Measurements from ENCODE around the gene EXOG. TPM values are rescaled to one million over a fixed set of nuclear protein-coding genes. Genes with fewer than 3 reads are reported as not detected.
A peak's percentile ranks its signal among the peaks of the same experiment; 100 is the strongest.

The EXOG gene
- total RNA-seq (10 to 100 TPM; 17.7 to 19.0 TPM), polyA plus RNA-seq (8.7 TPM)

GRCh38 chr3:38496131-38496910 lies at the start of gene EXOG:
EXOG (plus strand) TSS chr3:38496340; CDS start chr3:38496368, 28 bp downstream.
- peak; percentile 85 to 96 (median 94) for DNase-seq
- Mint-ChIP-seq H3K27me3 (no peaks in the 10 kb centered on the region), H3K36me3 (peaks cover 0 to 28% (median 0%) of the 10 kb centered on the region in 3 donors), H3K9me3 (no peaks in the 10 kb centered on the region), H3K4me1 (peaks cover 18 to 33% (median 30%) of the 10 kb centered on the region in 3 donors), H3K27ac (peak within 1 kb of the TSS; percentile 71 to 98 (median 90)), H3K4me3 (peak within 1 kb of the TSS; percentile 95 to 99 (median 97))
- peak within 1 kb of the TSS; percentile 87 for H3K4me3 ChIP-seq (ENCODE audit: low read length)
- no peaks in the 10 kb centered on the region for H3K36me3 ChIP-seq (ENCODE audit: insufficient read depth, low read length)
- ChIA-PET CTCF (interaction anchor here (0.7 to 4.1 kb wide), 18 partner anchors 10 to 554 kb away, joined by 3 to 37 read pairs (median 4); partner anchors contain the start of genes ACAA1, OXSR1 and XYLB), POLR2A (interaction anchor here (0.5 to 1.2 kb wide), 5 partner anchors 23 to 347 kb away, joined by 3 to 4 read pairs (median 3); no protein-coding TSS in a partner anchor)
- no peaks in the 10 kb centered on the region for H3K9me3 ChIP-seq (ENCODE audit: low read length)
- no peaks in the 10 kb centered on the region for H3K27me3 ChIP-seq (ENCODE audit: insufficient read depth, low read length, poor library complexity, severe bottlenecking)
- H3K4me1 ChIP-seq (ENCODE audit: insufficient read depth, low read length): peaks cover 10% of the 10 kb centered on the region
- peak within 1 kb of the TSS; percentile 49 for H3K27ac ChIP-seq (ENCODE audit: low read depth, low read length)

- Mint-ChIP-seq H3K27ac (no peak overlapping the region), H3K4me1 (no peaks in the 10 kb centered on the region), H3K9me3 (no peaks in the 10 kb centered on the region), H3K27me3 (peaks cover 9 to 12% of the 10 kb centered on the region in 2 donors), H3K4me3 (no peak overlapping the region), H3K36me3 (peaks cover 0 to 9% (median 0%) of the 10 kb centered on the region in 3 donors)
- POLR2A ChIA-PET: no interaction called here
- Histone ChIP-seq H3K36me3 (ENCODE audit: insufficient read depth, low read length) (no peaks in the 10 kb centered on the region), H3K27ac (ENCODE audit: low read depth, low read length) (no peak overlapping the region), H3K27me3 (ENCODE audit: insufficient read depth, low read length, poor library complexity, severe bottlenecking) (no peaks in the 10 kb centered on the region), H3K4me3 (ENCODE audit: low read length) (no peak overlapping the region), H3K4me1 (ENCODE audit: insufficient read depth, low read length) (no peaks in the 10 kb centered on the region), H3K9me3 (ENCODE audit: low read length) (no peaks in the 10 kb centered on the region)
- no peak for DNase-seq
- CTCF ChIA-PET: no interaction called here
Observed at GRCh38 chr3:38446812-38447211, 49.3 kb upstream of the EXOG start.

GRCh38 chr3:38450853-38451252 lies 45.3 kb upstream of the EXOG start:
- no peaks in the 10 kb centered on the region for H3K9me3 ChIP-seq (ENCODE audit: low read length)
- Mint-ChIP-seq H3K36me3 (peaks cover 0 to 5% (median 4%) of the 10 kb centered on the region in 3 donors), H3K27ac (peak overlapping the region in 1 of 8 donors; percentile 12), H3K4me1 (peaks cover 9 to 18% (median 14%) of the 10 kb centered on the region in 3 donors), H3K4me3 (peak overlapping the region in 2 of 7 donors; percentile 47 to 63), H3K27me3 (peaks cover 16 to 20% of the 10 kb centered on the region in 2 donors), H3K9me3 (no peaks in the 10 kb centered on the region)
- H3K4me3 ChIP-seq (ENCODE audit: low read length): no peak overlapping the region
- ChIA-PET CTCF (no interaction called here), POLR2A (interaction anchor here (0.5 kb wide), 1 partner anchor 8 kb away, joined by 6 read pairs; no protein-coding TSS in a partner anchor)
- H3K4me1 ChIP-seq (ENCODE audit: insufficient read depth, low read length): peaks cover 7% of the 10 kb centered on the region
- no peaks in the 10 kb centered on the region for H3K27me3 ChIP-seq (ENCODE audit: insufficient read depth, low read length, poor library complexity, severe bottlenecking)
- H3K27ac ChIP-seq (ENCODE audit: low read depth, low read length): no peak overlapping the region
- H3K36me3 ChIP-seq (ENCODE audit: insufficient read depth, low read length): no peaks in the 10 kb centered on the region
- DNase-seq: no peak

GRCh38 chr3:38453075-38453912 lies 42.8 kb upstream of the EXOG start, which contains the start of gene ACVR2B:
ACVR2B (plus strand) TSS chr3:38453890; CDS start chr3:38454323, 433 bp downstream.
- Mint-ChIP-seq H3K4me3 (peak within 1 kb of the TSS; percentile 91 to 97 (median 96)), H3K4me1 (peaks cover 13 to 32% (median 14%) of the 10 kb centered on the region in 3 donors)
- CTCF ChIA-PET: interaction anchor here (0.8 to 1.2 kb wide), 2 partner anchors 26 to 106 kb away, joined by 3 to 8 read pairs; partner anchors contain the start of gene XYLB

GRCh38 chr3:38453913-38454177 lies 42.3 kb upstream of the EXOG start:
- H3K9me3 Mint-ChIP-seq: no peaks in the 10 kb centered on the region
- H3K36me3 Mint-ChIP-seq: peaks cover 0 to 4% (median 0%) of the 10 kb centered on the region in 3 donors
- ChIA-PET CTCF (no interaction called here), POLR2A (no interaction called here)
- Histone ChIP-seq H3K4me3 (ENCODE audit: low read length) (no peak overlapping the region), H3K27me3 (ENCODE audit: insufficient read depth, low read length, poor library complexity, severe bottlenecking) (no peaks in the 10 kb centered on the region), H3K36me3 (ENCODE audit: insufficient read depth, low read length) (no peaks in the 10 kb centered on the region), H3K9me3 (ENCODE audit: low read length) (no peaks in the 10 kb centered on the region), H3K27ac (ENCODE audit: low read depth, low read length) (peak overlapping the region; percentile 55), H3K4me1 (ENCODE audit: insufficient read depth, low read length) (peaks cover 21% of the 10 kb centered on the region)
- peak overlapping the region in 5 of 7 donors; percentile 28 to 96 (median 95) for H3K4me3 Mint-ChIP-seq
- peaks cover 11 to 17% of the 10 kb centered on the region in 2 donors for H3K27me3 Mint-ChIP-seq
- peaks cover 13 to 32% (median 14%) of the 10 kb centered on the region in 3 donors for H3K4me1 Mint-ChIP-seq
- no peak overlapping the region for H3K27ac Mint-ChIP-seq
- DNase-seq: no peak

More at GRCh38 chr3:38453075-38453912, 42.8 kb upstream of the EXOG start, which contains the start of gene ACVR2B:
- no peaks in the 10 kb centered on the region for H3K36me3 ChIP-seq (ENCODE audit: insufficient read depth, low read length)
- no peaks in the 10 kb centered on the region for H3K27me3 ChIP-seq (ENCODE audit: insufficient read depth, low read length, poor library complexity, severe bottlenecking)
- peaks cover 19% of the 10 kb centered on the region for H3K4me1 ChIP-seq (ENCODE audit: insufficient read depth, low read length)
- POLR2A ChIA-PET: no interaction called here
- Mint-ChIP-seq H3K27ac (peak within 1 kb of the TSS; percentile 36 to 91 (median 86)), H3K9me3 (no peaks in the 10 kb centered on the region), H3K36me3 (peaks cover 0 to 4% (median 0%) of the 10 kb centered on the region in 3 donors), H3K27me3 (peaks cover 11 to 17% of the 10 kb centered on the region in 2 donors)
- peak within 1 kb of the TSS; percentile 55 for H3K27ac ChIP-seq (ENCODE audit: low read depth, low read length)
- DNase-seq: peak; percentile 37 to 77 (median 54)
- H3K9me3 ChIP-seq (ENCODE audit: low read length): no peaks in the 10 kb centered on the region
- peak within 1 kb of the TSS; percentile 67 for H3K4me3 ChIP-seq (ENCODE audit: low read length)

DNA sequence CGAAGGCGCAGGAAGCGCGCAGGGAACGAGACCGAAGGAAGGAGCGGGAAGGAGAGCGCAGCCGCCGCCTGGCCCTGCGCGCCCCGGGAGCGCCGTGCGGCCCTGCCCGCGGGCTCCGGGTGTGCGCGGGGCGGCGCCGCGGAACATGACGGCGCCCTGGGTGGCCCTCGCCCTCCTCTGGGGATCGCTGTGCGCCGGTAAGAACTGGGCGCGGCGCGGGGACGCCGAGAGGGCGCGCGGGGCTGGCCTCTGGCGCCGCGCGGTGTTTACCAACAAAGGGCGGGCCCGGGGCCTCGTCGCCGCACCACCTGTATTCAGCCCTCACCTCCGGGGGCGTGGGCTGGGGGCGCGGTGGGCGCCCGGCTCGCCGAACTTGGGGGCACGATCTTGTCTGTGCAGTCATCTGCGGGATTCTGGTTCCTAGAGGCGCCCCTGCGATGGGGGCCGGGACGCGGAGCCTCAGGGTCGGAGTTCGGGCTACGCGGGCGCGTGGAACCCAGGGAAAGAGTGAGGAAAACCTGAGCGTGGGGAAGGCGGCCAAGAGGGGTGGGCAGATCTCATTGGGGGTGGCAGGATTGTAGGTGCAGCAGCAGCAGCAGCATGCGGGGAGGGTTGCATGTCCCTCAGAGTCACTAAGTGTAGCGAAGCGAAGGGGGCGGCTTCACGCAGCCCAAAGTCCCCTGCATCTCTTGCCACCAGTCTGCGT lies 41.8 kb upstream of the EXOG start:
- Mint-ChIP-seq H3K36me3 (peaks cover 0 to 4% (median 0%) of the 10 kb centered on the region in 3 donors), H3K4me1 (peaks cover 13 to 32% (median 14%) of the 10 kb centered on the region in 3 donors), H3K27ac (peak overlapping the region in 7 of 8 donors; percentile 75 to 91 (median 89)), H3K9me3 (no peaks in the 10 kb centered on the region), H3K4me3 (peak overlapping the region; percentile 91 to 97 (median 96)), H3K27me3 (peaks cover 11 to 15% of the 10 kb centered on the region in 2 donors)
- Histone ChIP-seq H3K27ac (ENCODE audit: low read depth, low read length) (peak overlapping the region; percentile 55), H3K4me1 (ENCODE audit: insufficient read depth, low read length) (peaks cover 21% of the 10 kb centered on the region), H3K27me3 (ENCODE audit: insufficient read depth, low read length, poor library complexity, severe bottlenecking) (no peaks in the 10 kb centered on the region), H3K36me3 (ENCODE audit: insufficient read depth, low read length) (no peaks in the 10 kb centered on the region), H3K9me3 (ENCODE audit: low read length) (no peaks in the 10 kb centered on the region), H3K4me3 (ENCODE audit: low read length) (peak overlapping the region; percentile 47)
- POLR2A ChIA-PET: interaction anchor here (0.6 to 1.3 kb wide), 2 partner anchors 44 to 80 kb away, joined by 3 to 5 read pairs; no protein-coding TSS in a partner anchor
- DNase-seq: peak in 3 of 5 donors; percentile 13 to 48 (median 26)
- CTCF ChIA-PET: interaction anchor here (1.4 to 2.6 kb wide), 4 partner anchors 11 to 108 kb away, joined by 3 to 11 read pairs (median 7); partner anchors contain the start of gene XYLB

Data from CD8-positive, alpha-beta memory T cell (primary cell).